Activated CD4-positive, CD25-positive, alpha-beta regulatory T cell treated with anti-CD3 and anti-CD28 coated beads, Interleukin-2, amount 50 U/mL, for 72 hours (primary cell): Measurements from ENCODE around the gene FAM228B.

ENCODE experiments used
- DNase-seq: peaks from one replicate; pipeline ENCODE4 v3.0.0; 2021

FAM228B gene

DNA sequence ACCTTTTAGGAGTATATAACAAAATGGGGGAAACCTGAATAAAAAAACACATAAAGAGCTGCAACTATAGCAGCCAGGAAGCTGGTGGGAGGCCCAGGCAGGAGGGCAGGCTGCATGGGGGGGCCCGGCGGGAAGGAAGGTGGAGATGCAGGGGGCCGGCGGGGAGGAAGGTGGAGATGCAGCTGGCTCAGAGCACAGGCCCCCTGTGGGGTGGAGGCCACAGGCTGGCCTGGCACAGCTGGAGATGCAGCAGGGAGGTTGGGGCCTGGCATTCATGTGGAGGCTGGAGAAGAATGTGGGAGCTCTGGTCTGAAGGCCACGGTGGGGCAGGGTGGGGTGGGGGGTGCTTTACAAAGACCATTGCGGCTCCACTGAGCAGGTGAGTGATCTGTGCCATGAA lies 83.0 kb downstream of the FAM228B start:
- no peak for DNase-seq

DNA sequence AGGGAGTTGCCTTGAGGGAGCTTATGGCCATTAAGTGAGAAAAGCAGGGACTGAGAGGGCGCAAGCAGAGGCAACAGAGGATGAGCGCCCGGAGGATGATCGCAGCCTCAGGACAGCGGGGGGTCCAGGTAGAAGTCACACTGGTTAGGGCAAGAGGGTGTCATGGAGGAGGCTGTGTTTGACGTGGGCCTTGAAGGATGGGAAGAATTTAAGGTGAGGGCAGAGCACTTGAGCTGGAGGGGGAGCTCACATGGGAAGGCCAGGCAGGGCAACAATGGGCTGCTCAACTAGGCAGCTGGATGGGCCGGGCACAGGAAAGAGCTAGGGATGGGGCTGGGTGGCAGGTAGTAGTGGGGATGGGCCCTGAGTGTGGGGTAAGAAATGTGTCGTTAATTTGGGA lies 83.4 kb downstream of the FAM228B start:
- no peak for DNase-seq

GRCh38 chr2:24207359-24207758 lies 84.1 kb downstream of the FAM228B start:
- DNase-seq, result no peak

- DNase-seq, result no peak
These were observed 85.2 kb downstream of the FAM228B start for GRCh38 chr2:24208490-24208889.

DNA sequence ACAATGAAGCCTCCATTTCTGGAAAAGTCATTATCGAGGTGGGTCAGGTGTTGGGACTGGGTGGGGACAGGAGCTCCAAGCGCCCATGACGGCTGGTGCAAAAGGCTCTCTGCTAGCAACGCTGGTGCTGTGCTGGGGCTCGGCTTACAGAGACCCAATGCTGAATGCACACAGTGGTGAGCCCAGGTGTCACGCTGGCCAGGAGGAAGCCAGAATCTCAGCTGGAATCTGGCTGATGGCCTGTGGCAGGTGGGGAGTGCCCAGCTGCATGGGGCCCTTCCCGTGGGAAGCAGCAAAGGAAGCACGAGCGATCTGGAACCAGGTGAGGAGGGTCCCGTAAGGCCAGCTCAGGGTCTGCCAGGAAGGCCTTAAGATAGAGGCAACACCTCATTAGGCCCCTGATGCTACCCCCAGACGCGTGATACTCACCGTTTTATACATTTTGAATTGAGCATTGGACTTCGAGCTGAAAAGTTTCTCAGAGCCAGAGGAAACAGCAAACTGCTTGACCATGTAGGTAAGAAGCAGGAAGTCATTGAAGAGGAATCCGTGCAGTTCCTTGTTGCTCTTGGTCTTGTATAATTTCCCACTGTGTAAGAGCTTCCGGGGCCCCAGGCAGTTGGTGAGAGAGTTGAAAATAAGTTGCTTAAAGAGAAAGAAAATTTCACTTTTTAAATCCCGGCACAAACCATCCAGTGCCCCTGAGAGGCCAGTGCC lies 86.3 kb downstream of the FAM228B start:
- DNase-seq, result no peak

- no peak for DNase-seq
These were observed 86.8 kb downstream of the FAM228B start for GRCh38 chr2:24210106-24210455.

GRCh38 chr2:24210723-24211122 lies 87.5 kb downstream of the FAM228B start:
- DNase-seq, result no peak

DNA sequence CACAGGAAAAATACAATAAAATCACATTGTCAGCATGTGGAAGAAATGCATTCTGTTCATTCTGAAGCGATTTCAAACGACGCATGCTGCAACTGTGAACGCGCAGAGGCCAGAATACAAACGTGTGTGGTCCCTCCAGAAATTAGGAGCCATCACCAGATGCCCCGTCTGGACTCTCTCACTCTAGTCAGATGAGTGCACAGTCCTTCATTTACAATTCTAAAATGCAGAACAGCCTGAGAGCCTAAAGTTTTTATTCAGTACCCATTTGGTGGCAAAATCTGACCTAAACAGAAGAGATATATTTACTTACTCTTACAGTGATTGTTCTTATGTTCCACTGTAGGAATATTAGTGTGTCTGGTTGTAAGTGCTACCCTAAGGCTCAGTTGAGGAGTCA lies 88.1 kb downstream of the FAM228B start:
- DNase-seq, result no peak

DNA sequence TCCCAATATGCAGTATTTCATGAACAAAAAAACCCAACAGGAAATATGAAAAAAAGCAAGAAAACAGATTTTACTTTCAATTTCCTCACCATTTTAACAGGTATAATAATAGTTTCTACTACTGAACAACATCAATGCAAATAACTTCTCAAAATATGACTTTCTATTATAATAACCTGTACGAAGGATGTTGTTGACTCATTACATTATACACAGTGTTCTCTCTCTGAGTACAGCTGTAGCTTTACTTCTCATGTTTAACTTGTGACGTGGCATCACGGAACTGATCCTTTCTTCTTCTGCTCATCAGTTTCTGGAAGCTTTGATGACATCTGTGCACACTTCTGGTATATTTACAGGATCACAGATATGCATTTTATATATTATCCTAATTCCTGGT lies 91.6 kb downstream of the FAM228B start:
- DNase-seq, result no peak
